GM20000 (cell line): ENCODE results near the gene ERMAP.
"Not testable (repeated sequence)": the region's sequence is repeated elsewhere in the genome, so short reads cannot be mapped to it uniquely, and the experiment has no call there.

Source experiments
- DNase-seq: peaks from one replicate; pipeline ENCODE4 v3.0.0; 2012; ENCODE audit warnings: low spot score
- TF ChIP-seq, protein P1 (sequence below): IDR thresholded peaks from 2 replicates; pipeline ENCODE4 v1.5.1; 2012; ENCODE audit warnings: mild to moderate bottlenecking, control low read depth; ENCODE audit errors: extremely low read depth, missing control alignments

ERMAP gene

DNA sequence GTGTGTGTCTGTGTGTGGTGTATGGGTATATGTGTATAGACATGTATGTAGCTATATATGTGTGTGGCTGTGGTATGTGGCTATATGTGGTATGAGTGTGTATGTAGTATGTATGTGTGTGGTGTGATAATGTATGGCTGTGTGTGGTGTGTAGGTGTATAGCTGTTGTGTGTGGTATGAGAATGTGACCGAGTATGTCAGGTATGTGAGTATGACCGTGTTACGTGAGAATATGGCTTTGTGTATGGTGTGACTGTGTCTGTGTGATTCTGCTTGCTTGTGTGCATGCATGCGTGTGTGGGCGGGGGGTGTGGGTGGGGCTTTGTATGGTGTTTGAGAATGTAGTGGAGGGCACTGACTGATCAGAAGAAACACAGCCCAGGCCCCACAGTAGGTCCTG, 33.0 kb downstream of the ERMAP start:
- TF ChIP-seq, protein P1, sequence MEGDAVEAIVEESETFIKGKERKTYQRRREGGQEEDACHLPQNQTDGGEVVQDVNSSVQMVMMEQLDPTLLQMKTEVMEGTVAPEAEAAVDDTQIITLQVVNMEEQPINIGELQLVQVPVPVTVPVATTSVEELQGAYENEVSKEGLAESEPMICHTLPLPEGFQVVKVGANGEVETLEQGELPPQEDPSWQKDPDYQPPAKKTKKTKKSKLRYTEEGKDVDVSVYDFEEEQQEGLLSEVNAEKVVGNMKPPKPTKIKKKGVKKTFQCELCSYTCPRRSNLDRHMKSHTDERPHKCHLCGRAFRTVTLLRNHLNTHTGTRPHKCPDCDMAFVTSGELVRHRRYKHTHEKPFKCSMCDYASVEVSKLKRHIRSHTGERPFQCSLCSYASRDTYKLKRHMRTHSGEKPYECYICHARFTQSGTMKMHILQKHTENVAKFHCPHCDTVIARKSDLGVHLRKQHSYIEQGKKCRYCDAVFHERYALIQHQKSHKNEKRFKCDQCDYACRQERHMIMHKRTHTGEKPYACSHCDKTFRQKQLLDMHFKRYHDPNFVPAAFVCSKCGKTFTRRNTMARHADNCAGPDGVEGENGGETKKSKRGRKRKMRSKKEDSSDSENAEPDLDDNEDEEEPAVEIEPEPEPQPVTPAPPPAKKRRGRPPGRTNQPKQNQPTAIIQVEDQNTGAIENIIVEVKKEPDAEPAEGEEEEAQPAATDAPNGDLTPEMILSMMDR: no peak

GRCh38 chr1:42851420-42851819, 34.5 kb downstream of the ERMAP start:
- no peak for DNase-seq
- TF ChIP-seq, protein P1: no peak

More for the DNA sequence above, 33.0 kb downstream of the ERMAP start:
- DNase-seq: no peak

DNA sequence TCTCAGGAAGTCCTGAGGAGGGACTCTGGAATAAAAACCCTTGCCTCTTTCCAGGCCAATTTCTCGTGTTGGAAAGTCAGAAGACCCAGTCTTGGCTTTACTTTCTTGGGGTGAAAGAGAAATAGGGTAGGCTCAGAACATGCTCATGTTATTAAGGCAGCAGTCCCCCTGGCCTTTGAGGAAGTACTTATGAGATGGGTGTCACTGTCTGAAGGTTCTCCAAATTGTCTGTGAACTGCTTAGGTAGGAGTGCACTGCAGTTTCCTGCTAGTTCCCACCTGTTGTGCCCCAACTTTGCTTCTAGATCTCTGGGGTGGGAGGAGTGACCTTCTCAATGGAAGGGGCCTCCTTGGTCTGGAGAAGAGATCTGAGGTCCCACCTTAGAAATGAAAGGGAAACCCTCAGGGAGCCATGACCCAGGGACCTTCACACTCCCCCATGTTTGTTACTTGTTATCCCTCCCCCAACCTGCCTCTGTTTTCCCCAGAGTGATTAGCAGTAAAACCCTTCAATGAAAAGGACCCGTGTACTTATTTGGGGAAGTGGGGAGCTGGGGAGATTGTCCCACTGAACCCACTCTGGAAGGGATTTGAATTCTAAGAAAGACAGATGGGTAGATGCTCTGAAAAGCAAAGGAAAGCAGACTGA, 35.2 kb downstream of the ERMAP start:
- TF ChIP-seq, protein P1: no peak
- no peak for DNase-seq

DNA sequence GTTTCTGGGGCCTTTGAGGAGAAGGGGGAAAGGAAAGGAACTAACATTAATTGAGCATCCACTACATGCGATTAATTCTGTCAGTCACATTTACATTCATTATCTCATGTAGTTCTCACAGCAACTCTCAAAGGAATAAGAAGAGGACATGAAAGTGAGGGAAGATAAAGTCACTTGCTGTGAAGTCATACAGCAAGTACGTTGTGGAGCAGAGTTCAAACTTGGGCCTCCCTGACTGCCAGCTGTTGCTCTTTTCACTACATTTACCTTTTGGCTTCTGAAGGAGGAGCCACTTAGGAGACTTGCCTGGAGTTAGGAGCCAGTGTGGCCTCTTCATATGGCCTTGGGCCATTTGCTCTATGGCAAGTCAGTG, 35.7 kb downstream of the ERMAP start:
- peak; percentile 21 for DNase-seq
- TF ChIP-seq, protein P1: no peak

- TF ChIP-seq, protein P1: no peak
- DNase-seq: no peak
These were observed 36.4 kb downstream of the ERMAP start for GRCh38 chr1:42853116-42853884.

GRCh38 chr1:42856554-42856953, 39.6 kb downstream of the ERMAP start:
- not testable (repeated sequence) for DNase-seq

DNA sequence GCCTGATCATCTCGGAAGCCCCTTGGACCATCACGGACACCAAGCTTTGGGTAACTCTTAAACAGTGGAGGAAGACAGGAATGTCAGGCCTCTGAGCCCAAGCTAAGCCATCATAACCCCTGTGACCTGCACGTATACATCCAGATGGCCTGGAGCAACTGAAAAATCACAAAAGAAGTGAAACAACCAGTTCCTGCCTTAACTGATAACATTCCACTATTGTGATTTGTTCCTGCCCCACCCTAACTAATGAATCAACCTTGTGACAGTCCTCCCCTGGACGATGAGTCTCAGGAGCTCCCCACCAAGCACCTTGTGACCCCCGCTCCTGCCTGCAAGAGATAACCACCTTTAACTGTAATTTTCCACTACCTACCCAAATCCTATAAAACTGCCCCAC, 42.4 kb downstream of the ERMAP start:
- DNase-seq: not testable (repeated sequence)

DNA sequence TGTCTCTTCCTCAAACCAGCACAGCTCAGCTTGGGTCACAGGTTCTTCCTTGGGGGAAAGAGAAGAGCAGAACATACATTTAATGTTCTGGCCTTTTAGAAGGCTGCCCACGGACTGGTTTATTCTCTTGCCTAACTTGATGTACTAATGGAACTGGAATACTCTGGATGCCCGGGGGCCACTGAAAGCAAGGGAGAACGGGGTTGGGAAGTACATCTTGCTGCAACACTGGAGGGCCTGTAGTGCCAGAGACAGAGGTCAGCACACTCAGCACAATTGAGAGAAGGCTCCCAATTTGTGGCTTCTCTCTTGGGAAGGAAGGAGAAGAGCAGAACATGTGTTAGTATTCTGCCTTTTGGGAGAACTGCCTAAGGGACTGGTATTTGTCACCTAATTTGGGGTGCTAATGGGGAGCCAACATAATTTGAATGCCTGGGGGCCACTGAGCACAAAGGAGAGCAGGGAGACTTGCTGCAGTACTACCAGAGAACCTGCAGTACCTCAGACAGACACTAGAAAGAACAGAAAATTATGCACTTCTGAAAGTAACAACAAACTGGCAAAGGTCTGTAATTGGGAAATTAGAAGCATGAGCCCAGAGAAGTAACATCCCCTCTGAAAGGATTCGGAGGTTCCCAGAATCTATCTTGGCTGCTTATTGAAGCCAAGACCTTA, 43.6 kb downstream of the ERMAP start:
- TF ChIP-seq, protein P1: no peak
- no peak for DNase-seq
